Measurements from ENCODE around the gene DCST2. TPM values are rescaled to one million over a fixed set of nuclear protein-coding genes. Genes with fewer than 3 reads are reported as not detected.

DCST2 gene
- total RNA-seq, 4 donors from 2014 or later = 0.35 to 0.54 TPM; not detected in 2

GRCh38 chr1:155080312-155081228, 47.0 kb upstream of the DCST2 start:
- no peak for ATAC-seq
- H3K27me3 ChIP-seq = peaks cover 60% of the 10 kb centered on the region
- H3K9me3 ChIP-seq = no peaks in the 10 kb centered on the region
- H3K4me1 ChIP-seq = peaks cover 11 to 65% (median 50%) of the 10 kb centered on the region in 3 donors
- TF ChIP-seq EP300 (IDR thresholded peaks at IDR 0.05) (no peak), POLR2AphosphoS5 (IDR thresholded peaks at IDR 0.05) (no peak), CTCF (IDR thresholded peaks at IDR 0.05) (no peak), POLR2A (IDR thresholded peaks at IDR 0.05) (no peak)
- no peak overlapping the region for H3K27ac ChIP-seq
- H3K4me3 ChIP-seq = peak overlapping the region in 1 of 2 donors; percentile 52
- WGBS, 2 donors (ENCODE audit: low coverage in 1 of 2) = no CpG with 5 or more reads among the region's 71 CpGs
- no peaks in the 10 kb centered on the region for H3K36me3 ChIP-seq

- TF ChIP-seq POLR2AphosphoS5 (IDR thresholded peaks at IDR 0.05) (no peak), CTCF (IDR thresholded peaks at IDR 0.05) (no peak), POLR2A (IDR thresholded peaks at IDR 0.05) (no peak), EP300 (IDR thresholded peaks at IDR 0.05) (no peak)
- Histone ChIP-seq H3K9me3 (no peaks in the 10 kb centered on the region), H3K36me3 (no peaks in the 10 kb centered on the region), H3K27ac (no peak overlapping the region), H3K4me3 (peak overlapping the region in 1 of 2 donors; percentile 52), H3K27me3 (peaks cover 60% of the 10 kb centered on the region), H3K4me1 (peaks cover 11 to 61% (median 48%) of the 10 kb centered on the region in 3 donors)
- 0% methylated on average over 1 of the region's 67 CpGs; no CpG with 5 or more reads in 1 of the 2 donors for WGBS, 2 donors (ENCODE audit: low coverage in 1 of 2)
- no peak for ATAC-seq
These were observed 46.1 kb upstream of the DCST2 start for GRCh38 chr1:155079487-155080311.

GRCh38 chr1:155079210-155079486, 45.6 kb upstream of the DCST2 start:
- TF ChIP-seq EP300 (IDR thresholded peaks at IDR 0.05) = no peak
- no peak for TF ChIP-seq POLR2A (IDR thresholded peaks at IDR 0.05)
- no peak for TF ChIP-seq POLR2AphosphoS5 (IDR thresholded peaks at IDR 0.05)
- Histone ChIP-seq H3K27me3 (peaks cover 56% of the 10 kb centered on the region), H3K4me3 (peak overlapping the region in 1 of 2 donors; percentile 52), H3K36me3 (no peaks in the 10 kb centered on the region), H3K4me1 (peaks cover 11 to 56% (median 43%) of the 10 kb centered on the region in 3 donors), H3K27ac (peak overlapping the region in 1 of 4 donors; percentile 37), H3K9me3 (no peaks in the 10 kb centered on the region)
- no CpG with 5 or more reads among the region's 10 CpGs for WGBS, 2 donors (ENCODE audit: low coverage in 1 of 2)
- no peak for ATAC-seq

- WGBS, 2 donors (ENCODE audit: low coverage in 1 of 2) = 0 to 17% methylated on average over 1 to 5 of the region's 59 CpGs
- Histone ChIP-seq H3K4me3 (peak within 1 kb of the TSS; percentile 21 to 52), H3K4me1 (peaks cover 11 to 51% (median 43%) of the 10 kb centered on the region in 3 donors), H3K36me3 (no peaks in the 10 kb centered on the region), H3K27ac (peak within 1 kb of the TSS in 1 of 4 donors; percentile 37), H3K27me3 (peaks cover 51% of the 10 kb centered on the region), H3K9me3 (no peaks in the 10 kb centered on the region)
- TF ChIP-seq CTCF (IDR thresholded peaks at IDR 0.05) (peak in 2 of 4 experiments; percentile 10), POLR2AphosphoS5 (IDR thresholded peaks at IDR 0.05) (no peak)
- peak; percentile 75 for ATAC-seq
These were observed 45.1 kb upstream of the DCST2 start, which contains the start of gene EFNA3 for GRCh38 chr1:155078469-155079209. Gene EFNA3, plus strand, starts transcription at chr1:155078837. Its CDS starts 105 bp downstream, at chr1:155078942.
